OCI-LY7 (cell line): Measurements from ENCODE around the gene VWA5B1.

Source experiments
- EZH2phosphoT487 ChIP-seq: fragments of 200-600 bp; sonication (generic); IDR thresholded peaks from 2 replicates; pipeline ENCODE4 v1.6.1; 2018; ENCODE audit warnings: low read depth, borderline replicate concordance, mild to moderate bottlenecking, mixed run types, antibody characterized with exemption, low read length, moderate library complexity, mixed read lengths
- TF ChIP-seq, protein P1 (sequence below): fragments of 200-600 bp; sonication (generic); conservative IDR thresholded peaks from 2 replicates; pipeline ENCODE4 v1.5.1; 2014; ENCODE audit warnings: mild to moderate bottlenecking, antibody characterized with exemption, low read length, moderate library complexity, mixed read lengths

DNA sequence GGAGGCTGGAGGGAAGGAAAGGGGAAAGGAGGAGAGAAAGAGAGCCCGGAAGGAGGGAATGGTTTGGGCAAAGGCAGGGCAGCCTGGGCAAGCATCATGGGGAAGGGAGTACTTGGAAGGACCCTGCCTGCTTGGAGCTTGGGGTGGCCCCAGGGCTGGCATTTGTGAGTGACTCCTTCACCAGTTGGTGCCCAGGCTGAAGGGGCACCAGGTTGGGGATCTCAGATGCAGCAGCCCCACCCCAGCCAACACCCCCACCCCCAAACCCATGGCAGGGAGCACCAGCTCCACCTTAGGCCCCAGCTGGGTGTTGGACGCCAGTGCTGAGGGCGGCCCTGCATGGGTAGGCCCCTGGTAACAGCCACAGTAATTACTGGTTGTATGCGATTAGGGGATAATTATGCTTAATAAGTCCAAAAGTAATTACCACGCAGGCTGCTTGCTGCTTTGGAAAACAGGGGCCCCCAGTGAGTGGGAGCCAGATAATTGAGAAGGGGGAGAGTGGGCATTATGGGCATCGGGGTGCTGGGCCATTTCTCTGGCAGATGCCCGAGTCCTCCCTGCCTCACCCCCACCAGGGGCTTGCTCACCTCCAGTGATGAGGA, 78.3 kb downstream of the VWA5B1 start:
- TF ChIP-seq, protein P1, sequence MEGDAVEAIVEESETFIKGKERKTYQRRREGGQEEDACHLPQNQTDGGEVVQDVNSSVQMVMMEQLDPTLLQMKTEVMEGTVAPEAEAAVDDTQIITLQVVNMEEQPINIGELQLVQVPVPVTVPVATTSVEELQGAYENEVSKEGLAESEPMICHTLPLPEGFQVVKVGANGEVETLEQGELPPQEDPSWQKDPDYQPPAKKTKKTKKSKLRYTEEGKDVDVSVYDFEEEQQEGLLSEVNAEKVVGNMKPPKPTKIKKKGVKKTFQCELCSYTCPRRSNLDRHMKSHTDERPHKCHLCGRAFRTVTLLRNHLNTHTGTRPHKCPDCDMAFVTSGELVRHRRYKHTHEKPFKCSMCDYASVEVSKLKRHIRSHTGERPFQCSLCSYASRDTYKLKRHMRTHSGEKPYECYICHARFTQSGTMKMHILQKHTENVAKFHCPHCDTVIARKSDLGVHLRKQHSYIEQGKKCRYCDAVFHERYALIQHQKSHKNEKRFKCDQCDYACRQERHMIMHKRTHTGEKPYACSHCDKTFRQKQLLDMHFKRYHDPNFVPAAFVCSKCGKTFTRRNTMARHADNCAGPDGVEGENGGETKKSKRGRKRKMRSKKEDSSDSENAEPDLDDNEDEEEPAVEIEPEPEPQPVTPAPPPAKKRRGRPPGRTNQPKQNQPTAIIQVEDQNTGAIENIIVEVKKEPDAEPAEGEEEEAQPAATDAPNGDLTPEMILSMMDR = no peak
- TF ChIP-seq EZH2phosphoT487 = no peak
